Measurements from ENCODE around the gene RASGRP3.

- no peak for TF ChIP-seq CTCF (IDR thresholded peaks at IDR 0.05; ENCODE audit: low read length)
- no peak for TF ChIP-seq EZH2 (IDR thresholded peaks at IDR 0.05; ENCODE audit: borderline replicate concordance, low read length)
Measured at GRCh38 chr2:33597026-33597425, 120.6 kb downstream of the RASGRP3 start.
